ENCODE measurements around the gene NFYB. TPM values are rescaled to one million over a fixed set of nuclear protein-coding genes. Genes with fewer than 3 reads are reported as not detected.

Gene NFYB
- total RNA-seq, 1 experiment from 2014 or later: 22.4 TPM

GRCh38 chr12:104168596-104168995 lies 30.6 kb upstream of the NFYB start (continued):
- TF ChIP-seq CTCF (IDR thresholded peaks at IDR 0.05 in 2 of 3, conservative IDR thresholded peaks at IDR 0.05 in 1 of 3; ENCODE audit: borderline replicate concordance in 1 of 3, insufficient read depth in 1 of 3, low read depth in 2 of 3, low read length in 2 of 3): no peak

GRCh38 chr12:104167519-104168458 lies 29.8 kb upstream of the NFYB start:
- no peak overlapping the region for H3K9ac ChIP-seq (ENCODE audit: low read length)
- CTCF ChIA-PET: no interaction called here
- ATAC-seq: no peak

More at GRCh38 chr12:104167519-104168458, 29.8 kb upstream of the NFYB start:
- Histone ChIP-seq H3K36me3 (ENCODE audit: control insufficient read depth in 1 of 2, insufficient read depth in 2 of 2, low read length in 2 of 2) (no peaks in the 10 kb centered on the region), H3K4me3 (replicated peaks in 1 of 2; ENCODE audit: low read depth in 1 of 2, low read length in 2 of 2) (no peak overlapping the region), H3K4me2 (ENCODE audit: low read length) (no peak overlapping the region), H3K79me2 (ENCODE audit: insufficient read depth, low read length) (no peaks in the 10 kb centered on the region), H3K27me3 (ENCODE audit: insufficient read depth, low read length) (no peaks in the 10 kb centered on the region), H3K4me1 (ENCODE audit: control insufficient read depth in 1 of 2, insufficient read depth in 2 of 2, low read length in 2 of 2) (no peaks in the 10 kb centered on the region), H3K9me2 (ENCODE audit: insufficient read depth) (no peaks in the 10 kb centered on the region), H4K20me1 (ENCODE audit: insufficient read depth) (no peaks in the 10 kb centered on the region), H2AFZ (ENCODE audit: low read depth, low read length, poor library complexity, severe bottlenecking) (no peak overlapping the region), H3K9me3 (ENCODE audit: control insufficient read depth in 1 of 2, insufficient read depth in 1 of 2, low read depth in 1 of 2, low read length in 2 of 2) (no peaks in the 10 kb centered on the region), H3K27ac (ENCODE audit: low read depth, low read length) (no peak overlapping the region)
- intact Hi-C loops (cut with micrococcal nuclease): no loop called here
- no peak for DNase-seq (ENCODE audit: low read depth, low spot score)
- no TSS peak for BruUV-seq (replicated peaks)
- POLR2A ChIA-PET: no interaction called here
- TF ChIP-seq FOSL1 (IDR thresholded peaks at IDR 0.05; ENCODE audit: low read depth) (no peak), CBX3 (IDR thresholded peaks at IDR 0.05; ENCODE audit: low read depth) (no peak), EGR1 (IDR thresholded peaks at IDR 0.05; ENCODE audit: low read depth) (no peak), RAD21 (IDR thresholded peaks at IDR 0.05; ENCODE audit: low read depth) (no peak), POLR2AphosphoS5 (IDR thresholded peaks at IDR 0.05; ENCODE audit: low read depth, low read length) (no peak), YY1 (IDR thresholded peaks at IDR 0.05; ENCODE audit: extremely low read depth, insufficient replicate concordance, low read depth, low read length) (no peak), ZNF274 (IDR thresholded peaks at IDR 0.05; ENCODE audit: low read depth, low read length) (no peak), SIN3A (IDR thresholded peaks at IDR 0.05; ENCODE audit: low read depth) (no peak)
- RAD21 ChIA-PET (ENCODE audit: low non-redundant PET in 1 of 2, low total read pairs in 2 of 2, uncharacterized antibody in 2 of 2, unreplicated experiment in 2 of 2): no interaction called here
